Kidney epithelial cell (primary cell): Measurements from ENCODE around the gene GFOD1. TPM values are rescaled to one million over a fixed set of nuclear protein-coding genes. Genes with fewer than 3 reads are reported as not detected.

Source experiments
- DNase-seq: peaks from one replicate; pipeline ENCODE4 v3.0.0-alpha.2; 2010; ENCODE audit warnings: low read depth
- H3K27me3 ChIP-seq: 2 replicates; pipeline ENCODE4 v1.6.0; 2011; ENCODE audit warnings: low read length; ENCODE audit not compliant: control insufficient read depth, insufficient read depth
- H3K36me3 ChIP-seq: 2 replicates; pipeline ENCODE4 v1.5.1; 2011; ENCODE audit warnings: low read length; ENCODE audit not compliant: control insufficient read depth, insufficient read depth
- H3K4me3 ChIP-seq: 2 replicates; pipeline ENCODE4 v1.5.1; 2011; ENCODE audit warnings: low read depth, mild to moderate bottlenecking, control low read depth, low read length
- total RNA-seq: library from RNA; depleted of rRNA; stranded (reverse); fragments of >200 nt; gene quantifications from 2 replicates; pipeline ENCODE4 v1.2.3, GENCODE V29; 2015
- TF ChIP-seq, protein P1 (sequence below): IDR thresholded peaks from 2 replicates; pipeline ENCODE4 v1.5.1; 2011; ENCODE audit warnings: mild to moderate bottlenecking, moderate library complexity, low read length, control low read depth, inconsistent platforms; ENCODE audit not compliant: insufficient read depth, poor library complexity, severe bottlenecking

GFOD1 gene
- total RNA-seq, 1 donor from 2014 or later, result 0.75 TPM

DNA sequence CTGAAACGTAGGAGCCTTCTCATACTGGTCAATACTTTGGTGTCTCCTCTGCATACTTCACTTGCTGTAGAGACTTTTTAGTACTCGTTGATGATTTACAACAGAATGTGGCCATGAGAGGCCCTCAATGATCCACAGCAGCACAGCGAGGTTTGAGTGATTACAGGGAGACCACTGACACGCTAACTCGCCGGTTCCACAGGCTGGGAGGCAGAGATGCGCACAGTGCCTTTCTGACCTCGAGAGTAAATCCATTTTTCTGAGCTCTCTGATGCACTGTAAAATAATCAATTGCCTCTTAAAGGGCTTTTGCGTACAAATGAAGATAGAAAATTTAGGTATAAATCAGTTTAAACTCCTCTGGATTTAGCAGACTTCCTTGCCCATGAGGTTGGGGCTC, 102.9 kb downstream of the GFOD1 start:
- TF ChIP-seq, protein P1, sequence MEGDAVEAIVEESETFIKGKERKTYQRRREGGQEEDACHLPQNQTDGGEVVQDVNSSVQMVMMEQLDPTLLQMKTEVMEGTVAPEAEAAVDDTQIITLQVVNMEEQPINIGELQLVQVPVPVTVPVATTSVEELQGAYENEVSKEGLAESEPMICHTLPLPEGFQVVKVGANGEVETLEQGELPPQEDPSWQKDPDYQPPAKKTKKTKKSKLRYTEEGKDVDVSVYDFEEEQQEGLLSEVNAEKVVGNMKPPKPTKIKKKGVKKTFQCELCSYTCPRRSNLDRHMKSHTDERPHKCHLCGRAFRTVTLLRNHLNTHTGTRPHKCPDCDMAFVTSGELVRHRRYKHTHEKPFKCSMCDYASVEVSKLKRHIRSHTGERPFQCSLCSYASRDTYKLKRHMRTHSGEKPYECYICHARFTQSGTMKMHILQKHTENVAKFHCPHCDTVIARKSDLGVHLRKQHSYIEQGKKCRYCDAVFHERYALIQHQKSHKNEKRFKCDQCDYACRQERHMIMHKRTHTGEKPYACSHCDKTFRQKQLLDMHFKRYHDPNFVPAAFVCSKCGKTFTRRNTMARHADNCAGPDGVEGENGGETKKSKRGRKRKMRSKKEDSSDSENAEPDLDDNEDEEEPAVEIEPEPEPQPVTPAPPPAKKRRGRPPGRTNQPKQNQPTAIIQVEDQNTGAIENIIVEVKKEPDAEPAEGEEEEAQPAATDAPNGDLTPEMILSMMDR, result no peak
- no peak for DNase-seq
- no peak overlapping the region for H3K4me3 ChIP-seq
- no peaks in the 10 kb centered on the region for H3K27me3 ChIP-seq
- H3K36me3 ChIP-seq, result no peaks in the 10 kb centered on the region

GRCh38 chr6:13383328-13384163, 103.9 kb downstream of the GFOD1 start:
- Histone ChIP-seq H3K27me3 (no peaks in the 10 kb centered on the region), H3K36me3 (no peaks in the 10 kb centered on the region), H3K4me3 (no peak overlapping the region)
- DNase-seq, result no peak
- TF ChIP-seq, protein P1, result no peak

- Histone ChIP-seq H3K4me3 (no peak overlapping the region), H3K27me3 (no peaks in the 10 kb centered on the region), H3K36me3 (no peaks in the 10 kb centered on the region)
- TF ChIP-seq, protein P1, result no peak
- no peak for DNase-seq
Observed at GRCh38 chr6:13380761-13381160, 106.6 kb downstream of the GFOD1 start.

GRCh38 chr6:13378669-13379590, 108.5 kb downstream of the GFOD1 start:
- Histone ChIP-seq H3K36me3 (no peaks in the 10 kb centered on the region), H3K27me3 (no peaks in the 10 kb centered on the region), H3K4me3 (no peak overlapping the region)
- no peak for DNase-seq
- TF ChIP-seq, protein P1, result no peak

DNA sequence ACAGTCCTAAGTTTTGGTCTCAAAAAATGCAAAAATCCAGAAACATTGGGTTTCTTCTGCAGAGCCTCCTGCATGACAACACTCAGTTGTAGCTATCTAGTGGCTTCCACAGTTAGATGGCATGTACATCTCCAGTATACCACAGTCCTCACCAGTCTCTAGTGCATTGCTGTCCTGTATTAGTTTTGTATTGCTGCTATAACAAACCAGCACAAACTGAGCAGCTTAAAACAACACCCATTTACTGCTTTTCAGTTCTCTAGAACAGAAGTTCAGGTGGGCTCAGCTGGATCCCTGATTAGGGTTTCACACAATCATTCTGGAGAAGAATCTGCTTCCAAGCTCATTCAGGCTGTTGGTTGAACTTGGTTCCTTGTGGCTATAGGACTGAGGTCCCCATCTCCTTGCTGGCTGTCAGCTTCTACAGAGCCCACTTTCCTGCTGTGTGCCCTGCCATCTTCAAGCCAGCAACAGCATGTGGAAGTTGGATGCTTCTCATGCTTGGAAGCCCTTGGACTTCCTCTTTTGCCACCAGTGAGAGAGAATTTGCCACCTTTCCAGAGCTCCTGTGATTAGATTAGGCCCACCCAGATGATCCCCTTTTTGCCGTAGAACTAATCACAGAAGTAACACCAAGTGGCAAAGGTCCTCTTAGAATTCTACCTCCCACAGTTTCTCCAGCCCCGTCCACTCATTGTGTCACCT, 110.2 kb downstream of the GFOD1 start:
- no peaks in the 10 kb centered on the region for H3K27me3 ChIP-seq
- TF ChIP-seq, protein P1, result no peak
- no peak for DNase-seq
- H3K36me3 ChIP-seq, result no peaks in the 10 kb centered on the region
- no peak overlapping the region for H3K4me3 ChIP-seq
